ENCODE results near the gene THSD1.

GRCh38 chr13:52393572-52394357 lies 12.2 kb downstream of the THSD1 start:
- TF ChIP-seq CTCF (IDR thresholded peaks at IDR 0.05) (no peak), POLR2A (IDR thresholded peaks at IDR 0.05) (no peak), EP300 (IDR thresholded peaks at IDR 0.05) (no peak)

Data from ovary (tissue), 3 donors.